Measurements from ENCODE around the gene SMARCD3. TPM values are rescaled to one million over a fixed set of nuclear protein-coding genes. Genes with fewer than 3 reads are reported as not detected.
A peak's percentile ranks its signal among the peaks of the same experiment; 100 is the strongest.

SMARCD3 gene
- total and polyA plus RNA-seq, 12 donors = 77.7 to 175 (median 97.6) TPM

GRCh38 chr7:151244841-151245346, 3.6 kb downstream of the SMARCD3 start:
- peak overlapping the region in 7 of 10 donors; percentile 20 to 98 (median 96) for H3K27ac ChIP-seq
- intact Hi-C loops (cut with DNase I) = loop anchor here in 9 of 10 donors (1.0 to 10.0 kb wide), 8 partner anchors 57 to 123 kb away; partner anchors contain the start of gene ASB10 (in 1 of the 9)

DNA sequence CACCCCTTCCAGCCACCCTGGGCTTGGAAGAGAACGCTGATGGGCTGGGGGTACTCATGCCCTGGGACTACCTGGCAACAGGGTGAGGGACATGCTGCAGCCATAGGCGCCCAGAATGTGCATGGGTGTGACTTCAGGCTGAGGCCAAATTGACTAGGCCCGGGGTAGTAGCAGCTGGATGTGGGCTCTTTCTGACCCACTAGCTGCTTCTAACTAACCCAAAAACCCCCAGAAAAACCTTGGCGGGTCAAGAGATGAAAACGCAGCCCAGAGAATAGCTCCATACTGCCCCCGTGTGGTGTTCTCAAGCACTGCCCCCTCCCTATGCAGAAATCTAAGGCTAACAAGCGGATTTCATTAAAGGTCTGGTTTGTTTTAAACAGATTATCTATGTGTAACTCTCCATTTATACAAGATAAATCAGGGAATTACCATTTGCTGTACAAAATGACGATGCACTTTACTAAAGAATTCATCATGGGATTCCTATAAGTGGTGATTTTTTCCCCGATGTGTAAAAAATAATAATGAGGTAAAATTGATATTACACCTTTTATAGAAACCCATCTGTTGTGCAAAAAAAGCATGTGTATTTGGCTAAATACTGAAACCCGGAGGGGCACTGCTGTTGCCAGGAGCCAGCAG, 4.2 kb downstream of the SMARCD3 start:
- no peak for DNase-seq
- H3K27me3 ChIP-seq = peaks cover 0 to 47% (median 6%) of the 10 kb centered on the region in 7 donors
- intact Hi-C loops (cut with DNase I) = loop anchor here in 9 of 10 donors (1.0 to 10.0 kb wide), 7 partner anchors 58 to 122 kb away; partner anchors contain the start of gene ASB10 (in 1 of the 9)
- TF ChIP-seq CTCF (IDR thresholded peaks at IDR 0.05) = peak; percentile 68 to 90 (median 86)
- peak overlapping the region in 1 of 10 donors; percentile 38 for H3K4me3 ChIP-seq
- ATAC-seq = no peak
- 30 to 33% methylated on average over 10 of the region's 10 CpGs for WGBS, 2 donors
- H3K4me1 ChIP-seq = peaks cover 16 to 79% (median 61%) of the 10 kb centered on the region in 9 donors
- no peaks in the 10 kb centered on the region for H3K9me3 ChIP-seq
- H3K27ac ChIP-seq = peak overlapping the region in 1 of 10 donors; percentile 35
- peaks cover 0 to 38% (median 9%) of the 10 kb centered on the region in 9 donors for H3K36me3 ChIP-seq

More at GRCh38 chr7:151244841-151245346, 3.6 kb downstream of the SMARCD3 start:
- peaks cover 0 to 48% (median 6%) of the 10 kb centered on the region in 7 donors for H3K27me3 ChIP-seq
- H3K36me3 ChIP-seq = peaks cover 0 to 32% (median 7%) of the 10 kb centered on the region in 9 donors
- WGBS, 2 donors = 16 to 20% methylated on average over 15 of the region's 15 CpGs
- peaks cover 16 to 83% (median 67%) of the 10 kb centered on the region in 9 donors for H3K4me1 ChIP-seq
- DNase-seq (no peak), ATAC-seq (no peak)
- peak overlapping the region in 9 of 10 donors; percentile 17 to 75 (median 39) for H3K4me3 ChIP-seq
- H3K9me3 ChIP-seq = no peaks in the 10 kb centered on the region
- TF ChIP-seq CTCF (IDR thresholded peaks at IDR 0.05) = no peak

DNA sequence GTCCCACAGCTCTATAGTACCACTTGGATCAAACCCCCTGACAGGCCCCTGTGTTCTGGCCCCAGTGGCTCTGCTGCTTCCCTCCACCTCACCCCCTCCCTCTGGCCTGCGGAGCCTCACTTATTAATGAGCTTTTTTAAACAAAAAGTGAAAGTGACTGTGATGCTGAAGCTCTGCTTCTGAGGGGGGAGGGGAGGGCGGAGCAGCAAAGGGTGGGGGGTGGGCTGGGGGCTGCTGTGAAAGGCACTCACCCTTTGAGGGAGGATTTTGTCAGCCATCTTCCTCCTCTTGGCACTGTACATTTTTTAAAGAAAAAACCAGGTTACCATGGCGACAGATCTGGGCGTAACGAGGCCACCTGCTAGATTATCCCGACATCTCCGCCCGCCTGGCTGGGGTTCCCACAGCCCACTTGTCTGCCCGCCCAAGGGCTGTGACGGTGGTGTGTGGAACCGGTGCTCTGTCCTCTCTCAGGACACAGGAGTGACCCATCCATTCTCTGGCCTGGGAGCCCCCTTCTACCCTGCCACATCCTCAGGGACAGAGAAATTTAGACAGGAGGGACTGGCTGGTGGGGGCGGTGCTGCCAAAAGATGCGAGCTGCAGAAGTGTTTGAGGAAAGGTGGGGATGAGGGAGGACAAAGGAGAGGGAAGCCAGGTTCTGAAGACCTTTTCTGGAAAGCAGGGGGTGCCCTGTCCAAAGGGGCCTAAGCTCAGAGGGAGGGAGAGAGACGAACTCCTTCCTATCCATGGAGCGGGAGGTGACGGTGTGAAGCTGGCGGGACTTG, 4.9 kb downstream of the SMARCD3 start:
- Histone ChIP-seq H3K4me1 (peaks cover 16 to 74% (median 55%) of the 10 kb centered on the region in 9 donors), H3K36me3 (peaks cover 0 to 45% (median 16%) of the 10 kb centered on the region in 9 donors), H3K27ac (peak overlapping the region in 1 of 10 donors; percentile 15), H3K4me3 (peak overlapping the region in 6 of 10 donors; percentile 10 to 34 (median 20)), H3K27me3 (peaks cover 0 to 47% (median 6%) of the 10 kb centered on the region in 7 donors), H3K9me3 (no peaks in the 10 kb centered on the region)
- ATAC-seq (no peak), DNase-seq (no peak)
- no peak for TF ChIP-seq CTCF (IDR thresholded peaks at IDR 0.05)
- intact Hi-C loops (cut with DNase I) = loop anchor here in 9 of 10 donors (1.0 to 10.0 kb wide), 8 partner anchors 59 to 121 kb away; partner anchors contain the start of gene ASB10 (in 1 of the 9)
- WGBS, 2 donors = 54 to 65% methylated on average over 17 of the region's 17 CpGs

DNA sequence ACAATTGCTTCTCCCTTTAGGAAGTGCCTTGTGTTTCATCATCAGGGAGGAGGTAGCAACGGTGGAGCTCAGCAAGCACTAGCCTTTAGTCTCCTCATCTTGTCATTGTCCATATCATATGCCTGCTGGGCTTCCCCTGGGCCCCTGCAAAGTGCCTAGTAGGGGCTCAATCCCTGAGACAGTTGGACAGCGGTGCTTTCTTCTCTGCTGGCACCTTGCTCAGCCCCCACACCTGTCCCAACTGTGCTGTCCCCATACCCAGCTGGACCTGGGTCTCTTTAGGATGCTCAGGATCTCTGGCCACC, 5.5 kb downstream of the SMARCD3 start:
- no peak for TF ChIP-seq CTCF (IDR thresholded peaks at IDR 0.05)
- Histone ChIP-seq H3K27me3 (peaks cover 0 to 42% (median 6%) of the 10 kb centered on the region in 7 donors), H3K4me3 (peak overlapping the region in 2 of 10 donors; percentile 19 to 34), H3K36me3 (peaks cover 0 to 51% (median 22%) of the 10 kb centered on the region in 9 donors), H3K27ac (peak overlapping the region in 1 of 10 donors; percentile 15), H3K4me1 (peaks cover 16 to 70% (median 52%) of the 10 kb centered on the region in 9 donors), H3K9me3 (no peaks in the 10 kb centered on the region)
- intact Hi-C loops (cut with DNase I) = loop anchor here in 9 of 10 donors (2.0 to 10.0 kb wide), 7 partner anchors 58 to 121 kb away; partner anchors contain the start of gene ASB10 (in 1 of the 9)
- DNase-seq = no peak
- ATAC-seq = no peak
- WGBS, 2 donors = 45 to 51% methylated on average over 2 of the region's 2 CpGs

Data from heart right ventricle (tissue), 16 donors.